Naive thymus-derived CD4-positive, alpha-beta T cell (primary cell): Measurements from ENCODE around the gene ATP6V1D. TPM values are rescaled to one million over a fixed set of nuclear protein-coding genes. Genes with fewer than 3 reads are reported as not detected.

Experiments used
- ATAC-seq: fragments of 150-1000 bp; cut with Tn5 transposase; 2 replicates; pipeline ENCODE4 v1.10.0; 2021; ENCODE audit warnings: mild to moderate bottlenecking, moderate library complexity
- CTCF ChIA-PET: fragments of 350-600 bp; sonication (Branson Sonifier 250); formaldehyde crosslinking; loops from one replicate; lab custom pipeline; 2021; ENCODE audit warnings: antibody characterized with exemption; lab: Charles Lee
- POLR2A ChIA-PET: fragments of 350-600 bp; sonication (Branson Sonifier 250); formaldehyde crosslinking; loops from one replicate; lab custom pipeline; 2021; ENCODE audit warnings: antibody characterized with exemption, inconsistent platforms; lab: Charles Lee
- DNase-seq, 9 donors: peaks; one replicate each; pipeline versions ENCODE4 v3.0.0 to v3.0.0-alpha.2; 2020 to 2022; ENCODE audit warnings: mixed read lengths in 1 of 9
- H3K27ac ChIP-seq: one replicate; pipeline ENCODE4 v1.7.0; 2013; ENCODE audit warnings: mild to moderate bottlenecking, low read depth, low read length, moderate library complexity
- H3K27me3 ChIP-seq, 2 donors: one replicate each; pipeline ENCODE4 v1.7.0; 2013; ENCODE audit warnings: low read length in 2 of 2, mild to moderate bottlenecking in 2 of 2, moderate library complexity in 2 of 2; ENCODE audit not compliant: control insufficient read depth in 2 of 2, insufficient read depth in 2 of 2
- H3K36me3 ChIP-seq, 3 experiments: 1 replicate in 2 of 3; 2 replicates in 1 of 3; pipeline ENCODE4 v1.7.0; 2013; ENCODE audit warnings: low read length in 3 of 3, mild to moderate bottlenecking in 3 of 3, moderate library complexity in 1 of 3; ENCODE audit not compliant: insufficient read depth in 3 of 3, control insufficient read depth in 2 of 3
- H3K4me1 ChIP-seq, 2 donors: one replicate each; pipeline ENCODE4 v1.7.0; 2013; ENCODE audit warnings: low read length in 2 of 2, mild to moderate bottlenecking in 2 of 2, moderate library complexity in 1 of 2; ENCODE audit not compliant: control insufficient read depth in 2 of 2, insufficient read depth in 2 of 2
- H3K4me3 ChIP-seq: 2 replicates; pipeline ENCODE4 v1.7.0; 2013; ENCODE audit warnings: mild to moderate bottlenecking, low read length
- H3K9me3 ChIP-seq, 3 experiments: 1 replicate in 2 of 3; 2 replicates in 1 of 3; pipeline ENCODE4 v1.7.0; 2013; ENCODE audit warnings: low read length in 3 of 3; ENCODE audit not compliant: control insufficient read depth in 2 of 3
- H3K27ac Mint-ChIP-seq, 9 donors: one replicate each; pipeline ENCODE4 v1.8.0; 2020 to 2022; ENCODE audit warnings: mixed read lengths in 9 of 9, mild to moderate bottlenecking in 8 of 9, moderate library complexity in 5 of 9, inconsistent platforms in 2 of 9
- H3K27me3 Mint-ChIP-seq, 5 donors: one replicate each; pipeline ENCODE4 v1.8.0; 2021 to 2022; ENCODE audit warnings: mixed read lengths in 5 of 5, mild to moderate bottlenecking in 1 of 5
- H3K36me3 Mint-ChIP-seq, 5 donors: one replicate each; pipeline ENCODE4 v1.8.0; 2020 to 2022; ENCODE audit warnings: mixed read lengths in 5 of 5, mild to moderate bottlenecking in 3 of 5, inconsistent platforms in 1 of 5
- H3K4me1 Mint-ChIP-seq, 7 donors: one replicate each; pipeline ENCODE4 v1.8.0; 2020 to 2022; ENCODE audit warnings: mixed read lengths in 7 of 7, mild to moderate bottlenecking in 3 of 7, inconsistent platforms in 1 of 7
- H3K4me3 Mint-ChIP-seq, 10 donors: one replicate each; pipeline ENCODE4 v1.8.0; 2020 to 2022; ENCODE audit warnings: mild to moderate bottlenecking in 10 of 10, mixed read lengths in 10 of 10, moderate library complexity in 6 of 10, inconsistent platforms in 2 of 10
- H3K9me3 Mint-ChIP-seq, 11 donors: one replicate each; pipeline ENCODE4 v1.8.0; 2020 to 2022; ENCODE audit warnings: mixed read lengths in 11 of 11, mild to moderate bottlenecking in 4 of 11, inconsistent platforms in 1 of 11, moderate library complexity in 1 of 11
- intact Hi-C, 2 donors: fragments of 100-400 bp; cut with micrococcal nuclease; formaldehyde crosslinking; loops; one replicate each; pipeline ENCODE4 v1.15.1; 2023
- polyA plus RNA-seq, 2 donors: library from polyadenylated mRNA; unstranded; fragments of 300-500 nt; fragmentation: Illumina TruSeq; gene quantifications; one replicate each; pipeline ENCODE4 v1.2.3, GENCODE V29; 2021
- total RNA-seq, 6 experiments: library from RNA in 5 of 6; stranded (reverse) in 5 of 6; gene quantifications; 1 replicate in 5 of 6; 2 replicates in 1 of 6; pipeline ENCODE4 v1.2.3 and lab custom pipeline; 2021 to 2026

The ATP6V1D gene
- total and polyA plus RNA-seq, 7 experiments from 2014 or later = 28.5 to 45.6 (median 38.3) TPM

DNA sequence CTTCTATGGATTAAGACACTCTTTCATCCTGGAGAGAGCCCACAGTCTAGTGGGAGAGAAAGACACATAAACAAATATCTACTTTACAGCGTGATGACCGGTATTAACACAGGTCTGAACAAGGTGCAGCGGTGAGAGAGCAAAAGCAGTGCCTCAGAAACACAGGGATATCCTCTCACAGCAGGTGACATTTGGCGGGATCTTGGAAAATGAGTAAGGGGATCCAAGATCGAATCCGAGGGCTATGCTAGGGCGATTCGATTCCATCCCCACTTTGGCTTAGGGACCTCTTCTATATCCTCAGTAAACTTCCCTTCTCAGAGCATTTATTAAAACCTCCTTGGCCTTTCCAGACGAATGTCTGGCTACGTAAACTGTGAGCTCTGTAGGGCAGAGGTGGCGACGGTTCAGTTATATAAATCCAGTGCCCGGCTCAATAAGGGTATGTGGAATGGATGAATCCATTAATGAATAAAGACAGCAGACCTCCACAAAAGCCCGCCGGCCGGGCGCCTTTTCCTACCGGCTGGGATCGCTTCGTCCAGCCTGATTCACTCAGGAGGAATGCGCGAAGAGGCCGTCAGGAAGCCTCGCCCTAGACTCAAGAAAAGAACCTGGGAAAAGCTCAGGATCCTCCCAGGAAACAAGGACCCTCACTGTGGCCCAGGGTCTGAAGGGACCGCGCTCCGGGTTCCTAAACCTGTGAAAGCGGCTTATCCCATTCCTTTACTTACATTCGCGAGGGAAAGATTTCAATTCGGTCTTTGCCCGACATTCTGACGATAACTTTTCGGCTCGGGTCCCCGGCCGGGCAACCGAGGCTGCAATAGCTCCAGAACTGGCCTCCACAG, 455 bp downstream of the ATP6V1D start:
- peak overlapping the region; percentile 82 for H3K27ac ChIP-seq
- Mint-ChIP-seq H3K27me3 (peaks cover 0 to 5% (median 0%) of the 10 kb centered on the region in 5 donors), H3K27ac (peak overlapping the region; percentile 94 to 99 (median 96)), H3K4me3 (peak overlapping the region; percentile 93 to 99 (median 98)), H3K36me3 (peaks cover 0 to 8% (median 3%) of the 10 kb centered on the region in 5 donors), H3K9me3 (peaks cover 0 to 2% (median 0%) of the 10 kb centered on the region in 11 donors), H3K4me1 (peaks cover 36 to 91% (median 83%) of the 10 kb centered on the region in 7 donors)
- ATAC-seq (no peak), DNase-seq (peak in 1 of 9 donors; percentile 0)
- no peaks in the 10 kb centered on the region for H3K27me3 ChIP-seq
- H3K36me3 ChIP-seq = peaks cover 0 to 2% (median 0%) of the 10 kb centered on the region in 3 experiments
- POLR2A ChIA-PET = interaction anchor here (0.5 to 1.5 kb wide), 10 partner anchors 7 to 861 kb away, joined by 3 to 9 read pairs (median 4); partner anchors contain the start of genes PIGH, PLEK2, RDH11 and TMEM229B
- intact Hi-C loops = loop anchor here (1.0 to 5.0 kb wide), 6 partner anchors 241 to 1794 kb away; partner anchors contain the start of genes VTI1B (in 2 of the 2), DCAF5 (in 1 of the 2), PIGH (in 1 of the 2) and RDH11 (in 1 of the 2)
- H3K4me1 ChIP-seq = peaks cover 24 to 33% of the 10 kb centered on the region in 2 donors
- peak overlapping the region; percentile 87 for H3K4me3 ChIP-seq
- no peaks in the 10 kb centered on the region for H3K9me3 ChIP-seq
- CTCF ChIA-PET = interaction anchor here (0.6 to 1.4 kb wide), 7 partner anchors 8 to 130 kb away, joined by 3 to 6 read pairs (median 3); partner anchors contain the start of gene TMEM229B

DNA sequence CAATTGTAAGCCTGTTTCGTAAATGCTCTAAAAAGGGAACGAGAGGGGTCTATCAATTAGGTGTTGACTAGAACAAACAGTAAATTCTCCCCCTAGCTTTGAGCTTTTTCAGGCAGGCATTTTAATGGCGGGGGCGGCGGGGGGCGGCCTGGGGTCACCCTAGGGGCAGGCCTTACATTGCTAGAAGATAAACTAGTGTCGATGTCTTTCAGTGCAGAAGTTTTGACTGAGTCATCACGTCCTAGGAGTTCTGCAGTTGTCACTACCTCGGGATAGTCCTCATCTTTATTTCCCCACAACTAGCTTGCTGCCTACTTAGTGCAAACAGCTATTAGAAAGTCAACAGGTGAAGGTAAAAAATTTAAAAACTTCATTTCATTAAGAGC, 1.6 kb downstream of the ATP6V1D start:
- no peak for ATAC-seq
- peaks cover 0 to 5% (median 0%) of the 10 kb centered on the region in 5 donors for H3K27me3 Mint-ChIP-seq
- peaks cover 0 to 2% (median 0%) of the 10 kb centered on the region in 11 donors for H3K9me3 Mint-ChIP-seq
- ChIA-PET POLR2A (interaction anchor here (0.9 kb wide), 1 partner anchor 168 kb away, joined by 3 read pairs; no protein-coding TSS in a partner anchor), CTCF (interaction anchor here (0.7 kb wide), 1 partner anchor 11 kb away, joined by 3 read pairs; no protein-coding TSS in a partner anchor)
- H3K4me3 Mint-ChIP-seq = peak overlapping the region; percentile 93 to 99 (median 98)
- Histone ChIP-seq H3K27me3 (no peaks in the 10 kb centered on the region), H3K4me1 (peaks cover 24 to 33% of the 10 kb centered on the region in 2 donors), H3K27ac (no peak overlapping the region), H3K4me3 (no peak overlapping the region), H3K9me3 (no peaks in the 10 kb centered on the region), H3K36me3 (no peaks in the 10 kb centered on the region)
- DNase-seq = no peak
- peak overlapping the region in 4 of 9 donors; percentile 46 to 97 (median 76) for H3K27ac Mint-ChIP-seq
- H3K36me3 Mint-ChIP-seq = peaks cover 0 to 11% (median 6%) of the 10 kb centered on the region in 5 donors
- intact Hi-C loops = loop anchor here in 1 of 2 donors (2.0 to 5.0 kb wide), 2 partner anchors 1434 to 1795 kb away; partner anchors contain the start of genes DCAF5 and ZFP36L1
- peaks cover 24 to 82% (median 72%) of the 10 kb centered on the region in 7 donors for H3K4me1 Mint-ChIP-seq

DNA sequence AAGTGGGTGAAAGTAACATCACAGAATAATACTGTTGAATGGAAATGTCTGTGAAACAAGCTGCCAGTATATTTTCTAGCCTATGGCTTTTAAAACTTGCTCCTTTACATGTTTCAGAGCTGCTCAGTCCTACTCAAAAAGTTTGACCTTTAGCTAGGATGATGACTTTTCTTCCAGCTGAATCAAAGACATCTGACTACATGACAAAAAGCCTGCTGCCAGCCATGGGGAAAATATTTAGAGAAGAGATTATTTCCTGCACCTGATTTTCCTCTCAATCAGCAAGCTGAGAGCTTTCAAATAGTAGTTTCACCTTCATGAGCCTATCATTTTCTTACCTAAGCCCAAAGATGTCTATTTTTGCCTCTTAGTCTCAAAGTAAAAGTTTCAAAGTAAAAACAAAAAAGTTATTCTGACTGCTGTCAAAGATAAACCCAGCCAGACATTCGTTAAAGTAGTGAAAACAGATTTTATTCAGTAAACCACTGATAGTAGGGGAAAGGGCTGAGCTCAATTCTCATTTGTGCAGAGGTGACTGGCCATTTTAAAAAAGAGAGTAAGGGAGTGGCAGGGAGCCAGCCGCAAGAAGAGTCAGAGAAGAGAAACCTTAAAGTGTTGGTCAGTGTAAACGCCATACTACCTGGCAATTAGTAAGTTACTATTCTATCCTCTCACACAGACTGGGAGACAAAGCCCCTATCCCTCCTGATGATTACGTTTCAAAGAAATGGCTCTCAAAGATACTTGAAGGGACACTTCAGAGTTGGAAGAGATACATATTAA, 2.2 kb downstream of the ATP6V1D start:
- peak overlapping the region; percentile 38 to 99 (median 80) for H3K4me3 Mint-ChIP-seq
- H3K36me3 ChIP-seq = no peaks in the 10 kb centered on the region
- H3K27ac ChIP-seq = no peak overlapping the region
- peaks cover 0 to 14% (median 9%) of the 10 kb centered on the region in 5 donors for H3K36me3 Mint-ChIP-seq
- intact Hi-C loops = loop anchor here in 1 of 2 donors (5.0 kb wide), 1 partner anchor 1435 kb away; the partner anchor contains the start of gene ZFP36L1
- peaks cover 20 to 78% (median 68%) of the 10 kb centered on the region in 7 donors for H3K4me1 Mint-ChIP-seq
- DNase-seq (no peak), ATAC-seq (no peak)
- peaks cover 0 to 5% (median 0%) of the 10 kb centered on the region in 5 donors for H3K27me3 Mint-ChIP-seq
- H3K27ac Mint-ChIP-seq = peak overlapping the region in 2 of 9 donors; percentile 64 to 95
- CTCF ChIA-PET = interaction anchor here (0.7 kb wide), 1 partner anchor 12 kb away, joined by 3 read pairs; no protein-coding TSS in a partner anchor
- POLR2A ChIA-PET = interaction anchor here (0.9 kb wide), 1 partner anchor 168 kb away, joined by 3 read pairs; no protein-coding TSS in a partner anchor
- no peak overlapping the region for H3K4me3 ChIP-seq
- no peaks in the 10 kb centered on the region for H3K9me3 ChIP-seq
- peaks cover 0 to 2% (median 0%) of the 10 kb centered on the region in 11 donors for H3K9me3 Mint-ChIP-seq
- H3K4me1 ChIP-seq = peaks cover 24 to 30% of the 10 kb centered on the region in 2 donors
- no peaks in the 10 kb centered on the region for H3K27me3 ChIP-seq

DNA sequence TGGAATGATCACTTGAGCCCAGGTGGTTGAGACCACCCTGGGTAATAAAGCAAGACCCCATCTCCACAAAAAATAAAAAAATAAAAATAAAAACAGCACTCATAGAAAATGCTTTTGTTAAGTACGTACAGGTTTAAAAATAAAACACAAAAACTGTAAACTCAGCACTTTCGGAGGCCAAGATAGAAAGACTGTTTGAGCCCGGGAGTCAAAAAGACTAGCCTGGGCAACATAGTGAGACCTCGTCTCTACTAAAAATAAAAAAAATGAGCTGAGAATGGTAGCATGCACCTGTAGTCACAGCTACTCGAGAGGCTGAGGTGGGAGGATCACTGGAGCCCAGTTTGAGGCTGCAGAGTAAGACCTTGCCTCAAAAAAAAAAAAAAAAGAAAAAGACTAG, 7.5 kb downstream of the ATP6V1D start:
- H3K27ac Mint-ChIP-seq = peak overlapping the region in 1 of 9 donors; percentile 42
- H3K36me3 Mint-ChIP-seq = peaks cover 3 to 30% (median 10%) of the 10 kb centered on the region in 5 donors
- peaks cover 3 to 27% (median 21%) of the 10 kb centered on the region in 7 donors for H3K4me1 Mint-ChIP-seq
- DNase-seq = no peak
- ATAC-seq = no peak
- H3K4me3 ChIP-seq = no peak overlapping the region
- H3K27me3 ChIP-seq = no peaks in the 10 kb centered on the region
- H3K9me3 ChIP-seq = no peaks in the 10 kb centered on the region
- no peaks in the 10 kb centered on the region for H3K9me3 Mint-ChIP-seq
- no peaks in the 10 kb centered on the region for H3K27me3 Mint-ChIP-seq
- H3K27ac ChIP-seq = no peak overlapping the region
- ChIA-PET CTCF (interaction anchor here (0.6 kb wide), 1 partner anchor 87 kb away, joined by 4 read pairs; no protein-coding TSS in a partner anchor), POLR2A (interaction anchor here (1.0 kb wide), 1 partner anchor 8 kb away, joined by 5 read pairs; the partner anchor contains the start of genes ATP6V1D and EIF2S1)
- no peak overlapping the region for H3K4me3 Mint-ChIP-seq
- intact Hi-C loops = no loop called here
- no peaks in the 10 kb centered on the region for H3K4me1 ChIP-seq
- H3K36me3 ChIP-seq = peaks cover 0 to 37% (median 5%) of the 10 kb centered on the region in 3 experiments

DNA sequence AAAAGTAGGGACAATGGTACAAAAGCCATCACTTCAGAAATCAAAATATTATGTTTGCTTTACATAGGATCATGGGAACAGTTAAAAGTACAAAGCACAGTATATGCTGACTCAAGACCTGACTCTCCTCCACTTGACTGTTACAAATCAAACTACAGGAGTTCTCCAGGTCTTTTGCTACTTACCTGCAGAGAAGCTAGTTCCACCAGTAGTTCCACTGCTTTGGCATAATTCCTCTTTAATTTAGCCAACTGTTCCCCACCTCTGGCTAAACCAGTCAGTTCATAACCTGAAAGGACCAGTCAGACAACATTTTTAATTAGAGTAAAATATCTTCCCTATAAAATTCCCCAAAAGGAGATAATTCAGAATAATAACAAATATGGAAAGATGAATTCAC, 14.0 kb downstream of the ATP6V1D start:
- no peak overlapping the region for H3K4me3 ChIP-seq
- ATAC-seq = no peak
- H3K27ac Mint-ChIP-seq = peak overlapping the region in 1 of 9 donors; percentile 15
- ChIA-PET CTCF (interaction anchor here (1.6 kb wide), 1 partner anchor 14 kb away, joined by 3 read pairs; the partner anchor contains the start of gene ATP6V1D), POLR2A (interaction anchor here (1.3 kb wide), 1 partner anchor 18 kb away, joined by 4 read pairs; no protein-coding TSS in a partner anchor)
- H3K27me3 ChIP-seq = no peaks in the 10 kb centered on the region
- H3K4me3 Mint-ChIP-seq = no peak overlapping the region
- no peaks in the 10 kb centered on the region for H3K9me3 Mint-ChIP-seq
- no peak for DNase-seq
- no peaks in the 10 kb centered on the region for H3K4me1 ChIP-seq
- H3K9me3 ChIP-seq = no peaks in the 10 kb centered on the region
- intact Hi-C loops = no loop called here
- H3K4me1 Mint-ChIP-seq = no peaks in the 10 kb centered on the region
- peaks cover 3 to 40% (median 19%) of the 10 kb centered on the region in 5 donors for H3K36me3 Mint-ChIP-seq
- H3K27ac ChIP-seq = no peak overlapping the region
- H3K27me3 Mint-ChIP-seq = no peaks in the 10 kb centered on the region
- peaks cover 0 to 67% (median 10%) of the 10 kb centered on the region in 3 experiments for H3K36me3 ChIP-seq
